Right cardiac atrium (tissue), 5 donors: ENCODE results near the gene CCNC. TPM values are rescaled to one million over a fixed set of nuclear protein-coding genes. Genes with fewer than 3 reads are reported as not detected.

Source experiments
- ATAC-seq, 2 donors: fragments of 200-7000 bp; cut with Tn5 transposase; one replicate each; pipeline versions ENCODE4 v1.8.0 to v1.9.1; 2020; ENCODE audit warnings: moderate library complexity in 2 of 2, mild to moderate bottlenecking in 1 of 2
- DNase-seq, 3 donors: peaks; one replicate each; pipeline ENCODE4 v3.0.0-alpha.2; 2020
- H3K27ac ChIP-seq: one replicate; pipeline ENCODE4 v1.5.1; 2013; ENCODE audit warnings: mild to moderate bottlenecking, low read length, control low read depth, moderate library complexity
- H3K27me3 ChIP-seq: one replicate; pipeline ENCODE4 v1.6.1; 2013; ENCODE audit not compliant: control insufficient read depth, insufficient read depth
- H3K4me1 ChIP-seq: one replicate; pipeline ENCODE4 v1.6.1; 2013; ENCODE audit warnings: low read length; ENCODE audit not compliant: control insufficient read depth, insufficient read depth
- H3K4me3 ChIP-seq: one replicate; pipeline ENCODE4 v1.5.1; 2013; ENCODE audit warnings: low read length, control low read depth
- H3K9me3 ChIP-seq: one replicate; pipeline ENCODE4 v1.6.1; 2013; ENCODE audit warnings: low read length; ENCODE audit not compliant: control insufficient read depth
- WGBS: extraction: QIAGEN DNeasy Blood & Tissue Kit; methylation state at CpG from one replicate; pipeline ENCODE4 v1.1.7; 2013; 5-methylcytosine and 5-hydroxymethylcytosine counted together
- intact Hi-C, 4 donors: fragments of 100-400 bp; cut with DNase I; formaldehyde crosslinking; loops; one replicate each; pipeline versions ENCODE4 v1.11.0 to v1.14.0; 2022 to 2023
- long read RNA-seq, 4 donors: library from polyadenylated mRNA; unstranded; transcript quantifications; one replicate each; pipeline ENCODE4 v2.0.0, GENCODE V29; 2020 to 2021
- polyA plus RNA-seq: library from polyadenylated mRNA; stranded (reverse); fragments of 200-250 nt; gene quantifications from one replicate; pipeline ENCODE4 v1.2.3, GENCODE V29; 2013
- total RNA-seq, 4 donors: library from RNA; stranded (reverse); fragmentation: NEBNext Ultra II Directional; extraction: Animal tissue kit (Norgen Biotek cat#: 25700); gene quantifications; one replicate each; pipeline ENCODE4 v1.2.1, GENCODE V29; 2021
- donor health status: healthy with polysubstance abuse.
- donor health status: DM: no; HTN: yes; CAD: no.
- donor health status: DM: no; HTN: no; CAD: no.
- donor health status: DM: no; HTN: yes; CAD: no; lungs with severe emphysema.
- donor health status: DM: yes; HTN: yes; CAD: no.

Gene CCNC, protein sequence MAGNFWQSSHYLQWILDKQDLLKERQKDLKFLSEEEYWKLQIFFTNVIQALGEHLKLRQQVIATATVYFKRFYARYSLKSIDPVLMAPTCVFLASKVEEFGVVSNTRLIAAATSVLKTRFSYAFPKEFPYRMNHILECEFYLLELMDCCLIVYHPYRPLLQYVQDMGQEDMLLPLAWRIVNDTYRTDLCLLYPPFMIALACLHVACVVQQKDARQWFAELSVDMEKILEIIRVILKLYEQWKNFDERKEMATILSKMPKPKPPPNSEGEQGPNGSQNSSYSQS
- total RNA-seq (10 to 100 TPM; 19.8 to 28.4 (median 21.8) TPM), polyA plus RNA-seq (17.4 TPM)
- long read RNA-seq, donor 1, transcript CCNC-207 (12 exons, 1,426 nt): minor isoform, 8 of 60 reads
- long read RNA-seq, donor 1, transcript CCNC-210 (12 exons, 2,473 nt): major isoform, 37 of 60 reads
- long read RNA-seq, donor 1, partial matches to known transcripts: 0 of 60 reads
- long read RNA-seq, donor 1, other reads (novel, unspliced or antisense): 11 of 60 reads
- long read RNA-seq, donor 2, transcript CCNC-210 (12 exons, 2,473 nt): major isoform, 9 of 15 reads
- long read RNA-seq, donor 2, partial matches to known transcripts: 0 of 15 reads
- long read RNA-seq, donor 2, other reads (novel, unspliced or antisense): 1 of 15 reads
- long read RNA-seq, donor 3, transcript CCNC-210 (12 exons, 2,473 nt): major isoform, 127 of 165 reads
- long read RNA-seq, donor 3, transcript CCNC-207 (12 exons, 1,426 nt): minor isoform, 21 of 165 reads
- long read RNA-seq, donor 3, transcript CCNC-209 (13 exons, 2,186 nt): minor isoform, 6 of 165 reads
- long read RNA-seq, donor 3, partial matches to known transcripts: 0 of 165 reads
- long read RNA-seq, donor 3, other reads (novel, unspliced or antisense): 9 of 165 reads
- long read RNA-seq, donor 4, transcript CCNC-210 (12 exons, 2,473 nt): major isoform, 19 of 26 reads
- long read RNA-seq, donor 4, partial matches to known transcripts: 0 of 26 reads
- long read RNA-seq, donor 4, other reads (novel, unspliced or antisense): 2 of 26 reads

DNA sequence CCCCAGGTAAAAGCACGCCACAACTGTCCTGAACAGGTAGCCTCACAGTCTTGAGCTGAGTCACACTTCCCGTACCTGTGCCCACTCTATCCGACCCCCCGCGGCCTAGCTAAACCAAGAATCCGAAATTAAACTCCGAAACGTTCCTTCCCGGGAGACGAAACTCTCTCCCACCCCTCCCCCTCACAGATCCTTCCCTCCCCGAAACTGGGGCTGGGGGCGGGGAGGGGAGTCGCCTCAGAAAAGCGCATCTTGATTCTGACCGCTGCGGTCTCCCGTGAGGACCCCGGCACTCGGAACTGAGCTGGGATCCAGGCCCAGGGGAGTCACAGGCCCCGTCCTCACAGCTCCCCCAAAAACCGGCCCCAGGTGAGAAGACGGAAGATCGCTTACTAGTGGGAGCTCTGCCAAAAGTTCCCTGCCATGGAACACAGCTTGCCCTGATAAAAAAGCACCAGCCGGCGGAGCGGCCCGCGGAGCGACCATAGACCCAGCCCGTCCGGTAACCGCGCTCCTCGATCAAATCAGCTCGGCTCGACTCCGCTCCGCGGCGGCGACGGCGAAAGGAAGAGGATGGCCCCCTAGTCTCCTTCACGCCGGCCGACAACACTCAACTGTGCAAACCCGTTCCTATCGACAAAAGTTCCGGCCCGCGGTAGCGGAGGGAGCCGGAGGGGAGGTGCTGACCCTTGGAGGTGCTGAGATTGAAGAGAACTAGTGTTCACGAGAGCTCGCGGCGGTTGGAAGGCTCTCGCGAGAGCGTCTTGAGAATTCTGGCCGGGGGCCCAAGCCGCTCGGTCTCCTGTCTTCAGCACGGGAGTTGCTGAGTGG, at the start of gene CCNC:
Gene CCNC (minus strand): TSS at position 558 of the 831 bp plus-strand sequence. CDS start 133 bp downstream, at position 425.
- intact Hi-C loops: no loop called here
- peak; percentile 99 to 100 for ATAC-seq
- DNase-seq: peak; percentile 95 to 96 (median 96)
- H3K27ac ChIP-seq: peak within 1 kb of the TSS; percentile 68
- WGBS: under 1% methylated on average over 64 of the region's 64 CpGs
- H3K4me3 ChIP-seq: peak within 1 kb of the TSS; percentile 83
- H3K27me3 ChIP-seq: no peaks in the 10 kb centered on the region
- H3K4me1 ChIP-seq: no peaks in the 10 kb centered on the region
- H3K9me3 ChIP-seq: no peaks in the 10 kb centered on the region

DNA sequence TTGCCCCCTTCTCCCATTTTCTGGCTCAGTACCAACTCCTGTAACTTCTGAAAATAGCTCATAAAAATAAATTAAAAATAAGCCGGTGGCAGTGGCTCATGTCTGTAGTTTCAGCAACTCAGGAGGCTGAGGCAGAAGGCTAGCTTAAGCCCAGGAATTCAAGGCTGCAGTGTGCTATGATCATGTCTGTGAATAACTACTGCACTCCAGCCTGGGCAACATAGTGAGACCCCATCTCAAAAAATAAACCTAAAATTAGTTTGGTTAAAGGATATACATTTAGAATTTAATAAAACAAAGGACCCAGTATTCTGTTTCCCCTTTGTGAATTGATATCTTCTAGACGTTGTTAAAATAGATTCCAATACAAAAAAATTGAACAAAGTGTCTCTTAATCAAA, 48.7 kb upstream of the CCNC start:
- intact Hi-C loops: no loop called here
- no peaks in the 10 kb centered on the region for H3K4me1 ChIP-seq
- H3K4me3 ChIP-seq: no peak overlapping the region
- H3K27ac ChIP-seq: no peak overlapping the region
- WGBS: 60% methylated on average over 2 of the region's 2 CpGs
- ATAC-seq (no peak), DNase-seq (no peak)
- H3K27me3 ChIP-seq: no peaks in the 10 kb centered on the region
- H3K9me3 ChIP-seq: no peaks in the 10 kb centered on the region

DNA sequence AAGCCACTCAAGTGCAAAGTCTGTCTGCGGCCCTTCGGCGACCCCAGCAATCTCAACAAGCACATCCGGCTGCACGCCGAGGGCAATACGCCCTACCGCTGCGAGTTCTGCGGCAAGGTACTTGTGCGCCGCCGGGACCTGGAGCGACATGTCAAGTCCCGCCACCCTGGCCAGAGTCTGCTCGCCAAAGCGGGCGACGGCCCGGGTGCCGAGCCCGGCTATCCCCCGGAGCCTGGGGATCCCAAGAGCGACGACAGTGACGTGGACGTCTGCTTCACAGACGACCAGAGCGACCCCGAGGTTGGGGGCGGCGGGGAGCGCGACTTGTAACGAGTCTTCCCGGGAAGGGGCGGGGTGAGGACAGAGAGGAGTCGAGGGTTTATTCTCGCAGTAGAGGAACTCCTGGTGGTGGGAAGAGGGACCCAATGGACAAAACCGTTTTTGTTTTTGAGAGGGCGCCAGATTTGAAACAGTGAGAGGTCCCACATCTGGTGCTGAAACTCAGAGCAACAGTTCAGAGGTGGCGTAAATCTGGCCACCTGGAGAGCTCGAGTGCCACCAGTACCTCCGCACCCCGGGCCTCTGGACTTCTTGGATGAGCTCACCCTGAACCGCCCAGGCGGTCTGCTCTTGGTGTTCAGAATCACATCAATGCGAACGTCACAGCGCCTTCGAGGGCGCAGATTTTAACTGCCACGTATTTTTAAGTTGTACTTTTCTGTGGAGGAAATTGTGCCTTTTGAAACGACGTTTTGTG, 46.1 kb upstream of the CCNC start:
- intact Hi-C loops: no loop called here

DNA sequence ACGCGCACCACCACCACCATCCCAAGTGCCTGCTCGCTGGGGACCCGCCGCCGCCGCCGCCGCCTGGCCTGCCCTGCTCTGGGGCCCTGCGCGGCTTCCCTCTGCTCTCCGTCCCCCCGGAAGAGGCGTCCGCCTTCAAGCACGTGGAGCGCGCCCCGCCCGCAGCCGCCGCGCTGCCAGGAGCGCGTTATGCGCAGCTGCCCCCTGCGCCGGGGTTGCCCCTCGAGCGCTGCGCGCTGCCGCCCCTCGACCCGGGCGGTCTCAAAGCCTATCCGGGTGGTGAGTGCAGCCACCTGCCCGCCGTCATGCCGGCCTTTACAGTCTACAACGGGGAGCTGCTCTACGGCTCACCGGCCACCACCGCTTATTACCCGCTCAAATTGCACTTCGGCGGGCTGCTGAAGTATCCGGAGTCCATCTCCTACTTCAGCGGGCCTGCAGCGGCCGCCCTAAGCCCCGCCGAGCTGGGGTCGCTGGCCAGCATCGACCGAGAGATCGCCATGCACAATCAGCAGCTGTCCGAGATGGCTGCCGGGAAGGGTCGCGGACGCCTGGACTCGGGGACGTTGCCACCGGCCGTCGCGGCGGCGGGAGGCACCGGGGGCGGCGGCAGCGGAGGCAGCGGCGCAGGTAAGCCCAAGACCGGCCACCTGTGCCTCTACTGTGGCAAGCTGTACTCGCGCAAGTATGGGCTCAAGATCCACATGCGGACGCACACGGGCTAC, 45.4 kb upstream of the CCNC start:
- peak in 1 of 3 donors; percentile 41 for DNase-seq
- intact Hi-C loops: no loop called here
- peak; percentile 51 to 55 for ATAC-seq
- no peak overlapping the region for H3K27ac ChIP-seq
- WGBS: 2% methylated on average over 82 of the region's 82 CpGs
- no peaks in the 10 kb centered on the region for H3K27me3 ChIP-seq
- peak overlapping the region; percentile 33 for H3K4me3 ChIP-seq
- H3K4me1 ChIP-seq: no peaks in the 10 kb centered on the region
- H3K9me3 ChIP-seq: no peaks in the 10 kb centered on the region

More for the DNA sequence above, 46.1 kb upstream of the CCNC start:
- Histone ChIP-seq H3K27ac (no peak overlapping the region), H3K9me3 (no peaks in the 10 kb centered on the region), H3K4me1 (no peaks in the 10 kb centered on the region), H3K4me3 (peak overlapping the region; percentile 33), H3K27me3 (no peaks in the 10 kb centered on the region)
- ATAC-seq (no peak), DNase-seq (peak in 1 of 3 donors; percentile 37)
- 3% methylated on average over 55 of the region's 55 CpGs for WGBS

DNA sequence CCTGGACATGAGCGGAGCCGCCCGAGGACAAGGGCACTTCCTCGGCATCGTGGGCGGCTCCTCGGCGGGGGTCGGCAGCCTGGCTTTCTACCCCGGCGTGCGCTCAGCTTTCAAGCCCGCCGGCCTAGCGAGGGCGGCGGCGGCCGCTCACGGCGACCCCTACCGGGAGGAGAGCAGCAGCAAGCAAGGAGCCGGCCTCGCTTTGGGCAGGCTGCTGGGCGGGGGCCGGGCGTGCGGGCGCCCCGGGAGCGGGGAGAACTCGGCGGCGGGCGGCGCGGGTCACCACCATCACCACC, 44.9 kb upstream of the CCNC start:
- Histone ChIP-seq H3K27ac (no peak overlapping the region), H3K4me1 (no peaks in the 10 kb centered on the region), H3K27me3 (no peaks in the 10 kb centered on the region), H3K9me3 (no peaks in the 10 kb centered on the region), H3K4me3 (peak overlapping the region; percentile 33)
- ATAC-seq (peak; percentile 73 to 78), DNase-seq (peak in 2 of 3 donors; percentile 69 to 72)
- intact Hi-C loops: no loop called here
- WGBS: 1% methylated on average over 37 of the region's 37 CpGs

DNA sequence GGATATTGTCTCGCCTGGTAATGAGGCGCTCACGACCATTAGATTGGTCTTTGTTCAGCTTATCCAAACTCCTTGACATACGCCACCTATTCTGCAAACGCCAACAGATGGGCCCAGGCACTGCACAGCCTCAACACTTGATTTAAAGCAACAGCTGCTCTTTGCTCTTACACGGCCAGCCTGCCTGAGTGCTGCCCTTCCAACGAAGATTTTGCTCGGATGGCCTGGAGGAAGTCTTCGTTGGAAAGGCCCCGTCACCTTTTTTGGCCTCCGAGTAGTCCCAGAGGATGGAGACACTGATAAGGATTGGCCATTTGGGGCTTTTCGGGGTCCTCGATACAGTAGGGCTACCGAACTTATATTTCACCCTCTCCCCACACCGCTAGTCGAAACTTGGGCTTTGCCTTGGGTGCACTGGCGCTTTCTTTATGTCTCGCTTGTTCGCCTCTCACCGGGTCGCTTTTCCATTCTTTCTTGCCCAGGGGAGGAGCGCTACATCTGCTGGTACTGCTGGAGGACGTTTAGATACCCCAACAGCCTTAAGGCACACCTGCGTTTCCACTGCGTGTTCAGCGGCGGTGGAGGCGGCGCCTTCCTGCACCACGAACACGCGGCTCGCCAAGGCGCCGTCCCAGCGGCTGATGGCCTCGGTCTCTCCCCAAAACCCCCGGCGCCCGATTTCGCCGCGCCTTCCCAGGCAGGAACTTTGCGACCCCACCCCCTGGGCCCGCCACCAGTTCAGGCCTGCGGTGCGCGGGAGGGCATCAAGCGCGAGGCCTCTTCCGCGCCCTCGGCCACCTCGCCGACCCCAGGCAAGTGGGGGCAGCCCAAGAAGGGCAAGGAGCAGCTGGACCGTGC, 44.3 kb upstream of the CCNC start:
- H3K27ac ChIP-seq: no peak overlapping the region
- intact Hi-C loops: no loop called here
- H3K9me3 ChIP-seq: no peaks in the 10 kb centered on the region
- DNase-seq (no peak), ATAC-seq (peak in 1 of 2 donors; percentile 23)
- 8% methylated on average over 56 of the region's 56 CpGs for WGBS
- no peaks in the 10 kb centered on the region for H3K4me1 ChIP-seq
- H3K4me3 ChIP-seq: peak overlapping the region; percentile 33
- no peaks in the 10 kb centered on the region for H3K27me3 ChIP-seq

DNA sequence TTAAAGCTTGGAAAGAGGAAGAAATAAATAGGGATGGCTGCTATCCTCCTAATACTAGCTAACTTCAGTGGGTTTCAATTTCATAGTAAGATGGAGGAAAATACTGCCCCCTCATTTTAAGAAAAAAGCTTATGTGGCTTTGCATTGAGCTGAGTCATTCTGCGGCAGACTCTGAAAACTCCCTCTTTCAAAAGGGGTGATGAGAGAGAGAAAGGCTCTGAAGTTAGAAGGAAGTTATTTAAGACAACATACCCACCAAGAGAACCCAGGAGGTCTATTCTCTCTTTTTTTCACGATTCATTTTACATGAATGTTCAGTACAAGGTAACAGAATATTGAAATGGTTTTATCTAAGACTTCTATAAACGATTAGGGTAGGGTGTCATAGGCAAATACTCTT, 42.7 kb upstream of the CCNC start:
- H3K27ac ChIP-seq: no peak overlapping the region
- WGBS: 5% methylated on average over 3 of the region's 3 CpGs
- no peaks in the 10 kb centered on the region for H3K27me3 ChIP-seq
- ATAC-seq (no peak), DNase-seq (no peak)
- no peak overlapping the region for H3K4me3 ChIP-seq
- no peaks in the 10 kb centered on the region for H3K4me1 ChIP-seq
- no peaks in the 10 kb centered on the region for H3K9me3 ChIP-seq
- intact Hi-C loops: no loop called here

DNA sequence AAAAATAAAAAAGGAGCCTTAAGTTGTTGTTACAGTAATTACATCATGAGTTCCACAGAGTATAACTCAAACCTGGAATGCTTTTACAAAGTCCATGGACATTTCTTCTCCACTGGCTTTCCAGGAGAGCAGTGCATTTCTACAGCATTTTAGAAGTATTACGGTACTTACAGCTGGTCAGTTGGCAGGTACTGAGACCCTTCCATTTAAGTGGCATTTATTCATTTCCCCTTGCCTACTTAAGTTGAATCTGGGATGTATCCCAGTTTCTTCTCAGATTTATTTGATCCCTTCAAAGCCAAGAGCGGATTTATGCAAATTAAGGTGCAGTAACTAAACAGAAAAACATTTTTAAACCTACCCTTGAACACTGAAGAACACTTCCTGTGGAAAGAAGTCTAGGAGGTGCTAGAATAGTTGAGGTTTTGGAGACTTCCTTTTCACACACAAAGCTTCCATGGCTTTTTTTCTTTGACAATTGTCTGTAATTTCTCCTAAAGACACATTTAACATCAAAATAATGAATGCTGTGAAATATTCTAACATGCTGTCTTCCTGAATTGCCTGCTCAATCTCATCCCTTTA, 41.5 kb upstream of the CCNC start:
- no peaks in the 10 kb centered on the region for H3K4me1 ChIP-seq
- H3K4me3 ChIP-seq: no peak overlapping the region
- WGBS: 13% methylated on average over 2 of the region's 2 CpGs
- intact Hi-C loops: no loop called here
- no peak for ATAC-seq
- no peak overlapping the region for H3K27ac ChIP-seq
- no peaks in the 10 kb centered on the region for H3K27me3 ChIP-seq
- no peaks in the 10 kb centered on the region for H3K9me3 ChIP-seq
- no peak for DNase-seq
